MM.1S (cell line): ENCODE results near the gene CYGB.

Experiments used
- CTCF ChIP-seq: fragments of 300-600 bp; sonication (generic); IDR thresholded peaks from 2 replicates; pipeline ENCODE4 v1.5.1; 2016; ENCODE audit warnings: antibody characterized with exemption, low read length, mixed read lengths
- EZH2 ChIP-seq: fragments of 300-600 bp; sonication (generic); optimal IDR thresholded peaks from 2 replicates; pipeline ENCODE3; 2017; ENCODE audit warnings: low read depth, mild to moderate bottlenecking, antibody characterized with exemption, low read length, mixed read lengths
- EZH2phosphoT487 ChIP-seq: fragments of 300-600 bp; sonication (generic); IDR thresholded peaks from 2 replicates; pipeline ENCODE4 v1.6.1; 2018; ENCODE audit warnings: antibody characterized with exemption, low read length

DNA sequence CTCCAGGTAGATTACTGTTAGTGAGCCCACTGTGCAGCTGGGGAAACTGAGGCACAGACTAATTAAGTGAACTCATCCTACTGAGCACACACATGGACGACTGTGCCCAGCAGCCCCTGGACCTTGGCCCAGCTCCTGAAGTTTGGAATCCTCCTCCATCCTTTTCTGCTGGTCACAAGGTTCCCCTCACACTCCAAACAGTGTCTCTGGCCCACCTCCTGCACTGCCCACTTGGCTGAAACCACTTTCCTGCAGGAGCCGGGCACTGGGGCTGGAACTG, 39.9 kb downstream of the CYGB start:
- no peak for TF ChIP-seq CTCF
- no peak for TF ChIP-seq EZH2
- TF ChIP-seq EZH2phosphoT487 = no peak
